ENCODE results near the gene KDM1A.

The KDM1A gene

GRCh38 chr1:23083714-23084480, 64.6 kb downstream of the KDM1A start:
- H4K8ac ChIP-seq (ENCODE audit: low read depth, low read length), result no peak overlapping the region
- H3K79me1 ChIP-seq (ENCODE audit: low read length), result no peaks in the 10 kb centered on the region
- H3K4me1 ChIP-seq (ENCODE audit: control insufficient read depth in 1 of 2, insufficient read depth in 2 of 2, low read length in 2 of 2), result no peaks in the 10 kb centered on the region
- H4K12ac ChIP-seq (ENCODE audit: low read depth, low read length), result no peak overlapping the region
- H2AK5ac ChIP-seq (ENCODE audit: low read length), result no peak overlapping the region
- H3K27ac ChIP-seq (ENCODE audit: low read depth, low read length), result no peak overlapping the region
- no peak overlapping the region for H3K4me3 ChIP-seq (ENCODE audit: low read depth, low read length)
- no peak overlapping the region for H3K23ac ChIP-seq (ENCODE audit: low read length)
- H2BK12ac ChIP-seq (ENCODE audit: low read length), result no peak overlapping the region
- WGBS (ENCODE audit: extremely low coverage, insufficient coverage, insufficient read length), result no CpG with 5 or more reads among the region's 5 CpGs
- H3K14ac ChIP-seq (ENCODE audit: low read length), result no peak overlapping the region
- no peak overlapping the region for H3K4me2 ChIP-seq (ENCODE audit: low read length)
- H3K9ac ChIP-seq (ENCODE audit: low read length), result no peak overlapping the region
- H2AFZ ChIP-seq (ENCODE audit: insufficient read depth, low read length, poor library complexity), result no peak overlapping the region
- H4K91ac ChIP-seq (ENCODE audit: low read depth, low read length), result no peak overlapping the region
- H3K79me2 ChIP-seq (ENCODE audit: control insufficient read depth, insufficient read depth, low read length, poor library complexity), result no peaks in the 10 kb centered on the region
- H2BK120ac ChIP-seq (ENCODE audit: insufficient read depth, low read length, poor library complexity), result no peak overlapping the region
- no peak overlapping the region for H3K18ac ChIP-seq (ENCODE audit: low read length)
- H3K9me3 ChIP-seq (ENCODE audit: insufficient read depth, low read depth, low read length), result no peaks in the 10 kb centered on the region
- H3K4ac ChIP-seq (ENCODE audit: low read depth, low read length), result no peak overlapping the region
- H2BK5ac ChIP-seq (ENCODE audit: low read depth, low read length, poor library complexity), result no peak overlapping the region
- H3K36me3 ChIP-seq (ENCODE audit: control insufficient read depth in 1 of 2, insufficient read depth in 2 of 2, low read length in 2 of 2), result peaks cover 51 to 81% of the 10 kb centered on the region in 2 experiments
- no peaks in the 10 kb centered on the region for H3K27me3 ChIP-seq (ENCODE audit: insufficient read depth, low read length)
- DNase-seq, result no peak

GRCh38 chr1:23084880-23085279, 65.6 kb downstream of the KDM1A start:
- Histone ChIP-seq H3K79me2 (ENCODE audit: control insufficient read depth, insufficient read depth, low read length, poor library complexity) (no peaks in the 10 kb centered on the region), H3K18ac (ENCODE audit: low read length) (no peak overlapping the region), H2BK5ac (ENCODE audit: low read depth, low read length, poor library complexity) (no peak overlapping the region), H3K4me3 (ENCODE audit: low read depth, low read length) (no peak overlapping the region), H3K9me3 (ENCODE audit: insufficient read depth, low read depth, low read length) (no peaks in the 10 kb centered on the region), H4K8ac (ENCODE audit: low read depth, low read length) (no peak overlapping the region), H2AK5ac (ENCODE audit: low read length) (no peak overlapping the region), H3K4me1 (ENCODE audit: control insufficient read depth in 1 of 2, insufficient read depth in 2 of 2, low read length in 2 of 2) (no peaks in the 10 kb centered on the region), H3K27ac (ENCODE audit: low read depth, low read length) (no peak overlapping the region), H3K4ac (ENCODE audit: low read depth, low read length) (no peak overlapping the region), H3K27me3 (ENCODE audit: insufficient read depth, low read length) (no peaks in the 10 kb centered on the region), H3K23ac (ENCODE audit: low read length) (no peak overlapping the region), H3K4me2 (ENCODE audit: low read length) (no peak overlapping the region), H3K14ac (ENCODE audit: low read length) (no peak overlapping the region), H2BK120ac (ENCODE audit: insufficient read depth, low read length, poor library complexity) (no peak overlapping the region), H2AFZ (ENCODE audit: insufficient read depth, low read length, poor library complexity) (no peak overlapping the region), H2BK12ac (ENCODE audit: low read length) (no peak overlapping the region), H3K36me3 (ENCODE audit: control insufficient read depth in 1 of 2, insufficient read depth in 2 of 2, low read length in 2 of 2) (peaks cover 52 to 78% of the 10 kb centered on the region in 2 experiments), H4K91ac (ENCODE audit: low read depth, low read length) (no peak overlapping the region), H3K9ac (ENCODE audit: low read length) (no peak overlapping the region), H4K12ac (ENCODE audit: low read depth, low read length) (no peak overlapping the region), H3K79me1 (ENCODE audit: low read length) (no peaks in the 10 kb centered on the region)
- DNase-seq, result no peak
- WGBS (ENCODE audit: extremely low coverage, insufficient coverage, insufficient read length), result no CpG with 5 or more reads among the region's 8 CpGs

- H3K23ac ChIP-seq (ENCODE audit: low read length), result no peak overlapping the region
- no peak overlapping the region for H4K91ac ChIP-seq (ENCODE audit: low read depth, low read length)
- DNase-seq, result no peak
- no peaks in the 10 kb centered on the region for H3K27me3 ChIP-seq (ENCODE audit: insufficient read depth, low read length)
- no CpG with 5 or more reads among the region's 3 CpGs for WGBS (ENCODE audit: extremely low coverage, insufficient coverage, insufficient read length)
- peaks cover 51 to 75% of the 10 kb centered on the region in 2 experiments for H3K36me3 ChIP-seq (ENCODE audit: control insufficient read depth in 1 of 2, insufficient read depth in 2 of 2, low read length in 2 of 2)
- H3K4me1 ChIP-seq (ENCODE audit: control insufficient read depth in 1 of 2, insufficient read depth in 2 of 2, low read length in 2 of 2), result no peaks in the 10 kb centered on the region
- no peak overlapping the region for H3K4me2 ChIP-seq (ENCODE audit: low read length)
- H2BK12ac ChIP-seq (ENCODE audit: low read length), result no peak overlapping the region
- H3K9ac ChIP-seq (ENCODE audit: low read length), result no peak overlapping the region
- no peak overlapping the region for H4K8ac ChIP-seq (ENCODE audit: low read depth, low read length)
- no peak overlapping the region for H2AK5ac ChIP-seq (ENCODE audit: low read length)
- H3K4ac ChIP-seq (ENCODE audit: low read depth, low read length), result no peak overlapping the region
- no peak overlapping the region for H3K14ac ChIP-seq (ENCODE audit: low read length)
- H3K79me1 ChIP-seq (ENCODE audit: low read length), result no peaks in the 10 kb centered on the region
- no peak overlapping the region for H3K18ac ChIP-seq (ENCODE audit: low read length)
- no peak overlapping the region for H3K27ac ChIP-seq (ENCODE audit: low read depth, low read length)
- H2AFZ ChIP-seq (ENCODE audit: insufficient read depth, low read length, poor library complexity), result no peak overlapping the region
- H4K12ac ChIP-seq (ENCODE audit: low read depth, low read length), result no peak overlapping the region
- H2BK120ac ChIP-seq (ENCODE audit: insufficient read depth, low read length, poor library complexity), result no peak overlapping the region
- H3K9me3 ChIP-seq (ENCODE audit: insufficient read depth, low read depth, low read length), result no peaks in the 10 kb centered on the region
- H3K4me3 ChIP-seq (ENCODE audit: low read depth, low read length), result no peak overlapping the region
- no peaks in the 10 kb centered on the region for H3K79me2 ChIP-seq (ENCODE audit: control insufficient read depth, insufficient read depth, low read length, poor library complexity)
- no peak overlapping the region for H2BK5ac ChIP-seq (ENCODE audit: low read depth, low read length, poor library complexity)
Measured at GRCh38 chr1:23085696-23086095, 66.4 kb downstream of the KDM1A start.

GRCh38 chr1:23088027-23088426, 68.8 kb downstream of the KDM1A start:
- H3K4me1 ChIP-seq (ENCODE audit: control insufficient read depth in 1 of 2, insufficient read depth in 2 of 2, low read length in 2 of 2), result no peaks in the 10 kb centered on the region
- H2AFZ ChIP-seq (ENCODE audit: insufficient read depth, low read length, poor library complexity), result no peak overlapping the region
- no peak overlapping the region for H4K12ac ChIP-seq (ENCODE audit: low read depth, low read length)
- no peak overlapping the region for H3K4me2 ChIP-seq (ENCODE audit: low read length)
- no peaks in the 10 kb centered on the region for H3K79me1 ChIP-seq (ENCODE audit: low read length)
- no peak overlapping the region for H3K23ac ChIP-seq (ENCODE audit: low read length)
- H3K4me3 ChIP-seq (ENCODE audit: low read depth, low read length), result no peak overlapping the region
- H3K18ac ChIP-seq (ENCODE audit: low read length), result no peak overlapping the region
- H3K27ac ChIP-seq (ENCODE audit: low read depth, low read length), result no peak overlapping the region
- peaks cover 62 to 79% of the 10 kb centered on the region in 2 experiments for H3K36me3 ChIP-seq (ENCODE audit: control insufficient read depth in 1 of 2, insufficient read depth in 2 of 2, low read length in 2 of 2)
- H4K91ac ChIP-seq (ENCODE audit: low read depth, low read length), result no peak overlapping the region
- H3K27me3 ChIP-seq (ENCODE audit: insufficient read depth, low read length), result no peaks in the 10 kb centered on the region
- H2BK5ac ChIP-seq (ENCODE audit: low read depth, low read length, poor library complexity), result no peak overlapping the region
- H3K9me3 ChIP-seq (ENCODE audit: insufficient read depth, low read depth, low read length), result peaks cover 3% of the 10 kb centered on the region
- H3K9ac ChIP-seq (ENCODE audit: low read length), result no peak overlapping the region
- H3K4ac ChIP-seq (ENCODE audit: low read depth, low read length), result no peak overlapping the region
- H4K8ac ChIP-seq (ENCODE audit: low read depth, low read length), result no peak overlapping the region
- H3K14ac ChIP-seq (ENCODE audit: low read length), result no peak overlapping the region
- no peaks in the 10 kb centered on the region for H3K79me2 ChIP-seq (ENCODE audit: control insufficient read depth, insufficient read depth, low read length, poor library complexity)
- H2AK5ac ChIP-seq (ENCODE audit: low read length), result no peak overlapping the region
- no peak overlapping the region for H2BK12ac ChIP-seq (ENCODE audit: low read length)
- WGBS (ENCODE audit: extremely low coverage, insufficient coverage, insufficient read length), result no CpG with 5 or more reads among the region's 2 CpGs
- no peak overlapping the region for H2BK120ac ChIP-seq (ENCODE audit: insufficient read depth, low read length, poor library complexity)
- no peak for DNase-seq

Data from trophoblast cell (in vitro differentiated cells and primary cell).